K562 (cell line): ENCODE data around the gene DAPL1. TPM values are rescaled to one million over a fixed set of nuclear protein-coding genes. Genes with fewer than 3 reads are reported as not detected.

Experiments
- ATAC-seq: fragments of 200-7000 bp; cut with Tn5 transposase; 3 replicates; pipeline ENCODE4 v1.9.1; 2020; ENCODE audit warnings: moderate library complexity
- BruUV-seq: library from RNA; stranded (reverse); fragments of 400-500 nt; replicated peaks from 2 replicates; lab custom pipeline; 2021; lab: Mats Ljungman, UMichigan
- CTCF ChIA-PET: fragments of 300-600 bp; formaldehyde crosslinking; extraction: SDS; loops from one replicate; lab custom pipeline; 2021; ENCODE audit warnings: low intra/inter-chr PET ratio; lab: Yijun Ruan, JAX
- POLR2A ChIA-PET: fragments of 300-600, 350-650 bp; sonication (Branson Sonifier 250); formaldehyde crosslinking; extraction: SDS; loops from one replicate; lab custom pipeline; 2021; ENCODE audit warnings: antibody characterized with exemption, inconsistent platforms; lab: Yijun Ruan, JAX
- DNase-seq, 4 experiments: peaks; one replicate each; pipeline versions ENCODE4 v3.0.0 to v3.0.0-alpha.2; 2011 to 2018; ENCODE audit warnings: low spot score in 3 of 4, mixed read lengths in 3 of 4; ENCODE audit errors: extremely low read depth in 1 of 4
- FAIRE-seq: peaks from 2 replicates; lab custom pipeline; 2011; peaks lifted over from hg19 to GRCh38; lab: Jason Lieb, UNC
- H2AFZ ChIP-seq: 2 replicates; pipeline ENCODE4 v1.6.0; 2011; ENCODE audit warnings: low read depth, low read length, control low read depth, inconsistent platforms
- H3K27ac ChIP-seq: fragments of 200-600 bp; 3 replicates; pipeline ENCODE4 v1.8.0; 2011; ENCODE audit warnings: low read depth, mild to moderate bottlenecking, control low read depth, inconsistent platforms, low read length, moderate library complexity, mixed read lengths; ENCODE audit errors: extremely low read depth
- H3K27me3 ChIP-seq, 2 experiments: fragments of 300-600 bp in 1 of 2; 2 replicates in 1 of 2; 3 replicates in 1 of 2; pipeline versions ENCODE4 v1.6.0 to v1.8.0; 2011; ENCODE audit warnings: inconsistent platforms in 2 of 2, low read length in 2 of 2, mild to moderate bottlenecking in 1 of 2, mixed read lengths in 1 of 2, moderate library complexity in 1 of 2; ENCODE audit not compliant: control insufficient read depth in 2 of 2, insufficient read depth in 2 of 2
- H3K36me3 ChIP-seq: fragments of 300-600 bp; 3 replicates; pipeline ENCODE4 v1.8.0; 2011; ENCODE audit warnings: mild to moderate bottlenecking, low read length, inconsistent platforms; ENCODE audit not compliant: control insufficient read depth, insufficient read depth
- H3K4me1 ChIP-seq, 2 experiments: fragments of 200-600 bp in 1 of 2; replicated peaks in 1 of 2; 2 replicates in 1 of 2; 3 replicates in 1 of 2; pipeline versions ENCODE4 v1.5.1 to v1.8.0; 2011; ENCODE audit warnings: inconsistent platforms in 2 of 2, low read length in 2 of 2, mild to moderate bottlenecking in 1 of 2, mixed read lengths in 1 of 2, moderate library complexity in 1 of 2; ENCODE audit not compliant: control insufficient read depth in 2 of 2, insufficient read depth in 2 of 2
- H3K4me2 ChIP-seq: 2 replicates; pipeline ENCODE4 v1.6.1; 2011; ENCODE audit warnings: low read length, control low read depth, inconsistent platforms, mixed read lengths; ENCODE audit not compliant: insufficient read depth
- H3K4me3 ChIP-seq: fragments of 200-600 bp; sonication (generic), shearing (Covaris generic); 2 replicates; pipeline ENCODE4 v1.5.1; 2016; ENCODE audit warnings: control low read depth, inconsistent platforms
- H3K79me2 ChIP-seq: fragments of 200-600 bp; 3 replicates; pipeline ENCODE4 v1.8.0; 2011; ENCODE audit warnings: low read length, inconsistent platforms; ENCODE audit not compliant: control insufficient read depth, insufficient read depth
- H3K9ac ChIP-seq, 2 experiments: 2 replicates each; pipeline versions ENCODE4 v1.6.0 to v1.6.1; 2011; ENCODE audit warnings: low read depth in 2 of 2, low read length in 2 of 2, control low read depth in 1 of 2, inconsistent platforms in 1 of 2, mild to moderate bottlenecking in 1 of 2, mixed read lengths in 1 of 2; ENCODE audit not compliant: insufficient read depth in 1 of 2
- H3K9me1 ChIP-seq: one replicate; pipeline ENCODE4 v1.6.0; 2011; ENCODE audit warnings: inconsistent platforms, mild to moderate bottlenecking, low read length, moderate library complexity; ENCODE audit not compliant: control insufficient read depth, insufficient read depth
- H3K9me3 ChIP-seq: replicated peaks from 2 replicates; pipeline ENCODE4 v1.5.1; 2011; ENCODE audit warnings: low read depth, low read length, inconsistent platforms; ENCODE audit not compliant: control insufficient read depth, insufficient read depth
- H4K20me1 ChIP-seq: replicated peaks from 2 replicates; pipeline ENCODE4 v1.6.1; 2011; ENCODE audit warnings: low read length, inconsistent platforms, mixed read lengths; ENCODE audit not compliant: control insufficient read depth, insufficient read depth
- CCAR2 ChIP-seq: fragments of 200-400 bp; formaldehyde crosslinking; IDR thresholded peaks from 2 replicates; pipeline ENCODE4 v1.6.1; 2017; ENCODE audit warnings: mild to moderate bottlenecking, low read depth, low read length
- CTBP1 ChIP-seq: fragments of 450-650 bp; IDR thresholded peaks from 2 replicates; pipeline ENCODE4 v1.6.1; 2016; ENCODE audit warnings: borderline replicate concordance
- FOXJ2 ChIP-seq: fragments of 200-800 bp; sonication (Bioruptor generic); IDR thresholded peaks from 2 replicates; pipeline ENCODE4 v1.6.1; 2016; ENCODE audit warnings: missing genetic modification characterization, missing compliant biosample characterization
- GABPB2 ChIP-seq: fragments of 250-450 bp; sonication (Bioruptor Pico); conservative IDR thresholded peaks from 2 replicates; pipeline ENCODE4 v1.5.1; 2021; ENCODE audit warnings: mild to moderate bottlenecking
- GTF2E2 ChIP-seq: fragments of 200-800 bp; sonication (Bioruptor generic); IDR thresholded peaks from 2 replicates; pipeline ENCODE4 v1.6.1; 2016; ENCODE audit warnings: missing genetic modification characterization, missing compliant biosample characterization
- HEY1 ChIP-seq: fragments of 250-450 bp; sonication (Bioruptor Pico); IDR thresholded peaks from 2 replicates; pipeline ENCODE4 v1.5.0; 2020; ENCODE audit warnings: mild to moderate bottlenecking, moderate library complexity, borderline replicate concordance
- MAZ ChIP-seq, 2 experiments: fragments of 450-650 bp in 1 of 2; sonication (generic) in 1 of 2; formaldehyde crosslinking; IDR thresholded peaks in 1 of 2; conservative IDR thresholded peaks in 1 of 2; 2 replicates each; pipeline versions ENCODE4 v1.4.0 to v1.5.0; 2020; ENCODE audit warnings: mild to moderate bottlenecking in 1 of 2, missing genetic modification reagents in 1 of 2
- NCOR1 ChIP-seq: fragments of 450-650 bp; IDR thresholded peaks from 2 replicates; pipeline ENCODE4 v1.6.1; 2016; ENCODE audit warnings: mild to moderate bottlenecking, moderate library complexity
- NR4A1 ChIP-seq, 2 experiments: fragments of 250-450 bp in 1 of 2; fragments of 450-650 bp in 1 of 2; sonication (Bioruptor Pico) in 1 of 2; IDR thresholded peaks; 2 replicates each; pipeline versions ENCODE4 v1.4.0 to v1.6.1; 2016 to 2020; ENCODE audit warnings: mild to moderate bottlenecking in 2 of 2, missing compliant biosample characterization in 1 of 2, missing genetic modification characterization in 1 of 2, moderate library complexity in 1 of 2
- SIN3A ChIP-seq, 2 experiments: fragments of 150-350 bp in 1 of 2; IDR thresholded peaks; 2 replicates each; pipeline ENCODE4 v1.6.1; 2011 to 2016; ENCODE audit warnings: borderline replicate concordance in 2 of 2, low read depth in 2 of 2, low read length in 2 of 2, mild to moderate bottlenecking in 2 of 2, moderate library complexity in 2 of 2; ENCODE audit not compliant: control insufficient read depth in 1 of 2
- TAF9B ChIP-seq: fragments of 450-650 bp; IDR thresholded peaks from 2 replicates; pipeline ENCODE4 v1.6.1; 2018; ENCODE audit warnings: mild to moderate bottlenecking; ENCODE audit not compliant: partially characterized antibody
- TBP ChIP-seq: optimal IDR thresholded peaks from 2 replicates; pipeline ENCODE3; 2011; ENCODE audit warnings: low read depth, low read length, improper control_type of control experiment
- ZBED1 ChIP-seq: IDR thresholded peaks from 2 replicates; pipeline ENCODE4 v1.6.1; 2014
- ZNF121 ChIP-seq: sonication (generic); formaldehyde crosslinking; conservative IDR thresholded peaks from 2 replicates; pipeline ENCODE4 v1.8.0; 2022; ENCODE audit warnings: missing genetic modification reagents
- ZNF232 ChIP-seq: sonication (generic); formaldehyde crosslinking; IDR thresholded peaks from 2 replicates; pipeline ENCODE4 v1.8.0; 2022; ENCODE audit warnings: mild to moderate bottlenecking, missing genetic modification reagents
- ZNF76 ChIP-seq: fragments of 250-450 bp; sonication (Bioruptor Pico); IDR thresholded peaks from 2 replicates; pipeline ENCODE4 v1.4.0; 2020; ENCODE audit warnings: mild to moderate bottlenecking, moderate library complexity, borderline replicate concordance
- in situ Hi-C: fragments of 300-500 bp; cut with MboI; formaldehyde crosslinking; loops from 4 replicates; pipeline ENCODE4 v1.15.0; 2018; ENCODE audit warnings: inconsistent platforms, mixed read lengths
- intact Hi-C: fragments of 100-400 bp; cut with micrococcal nuclease; formaldehyde crosslinking; loops from 2 replicates; pipeline ENCODE4 v1.14.2; 2022
- polyA plus RNA-seq, 8 experiments: library from polyadenylated mRNA; depleted of rRNA in 4 of 8; stranded (reverse) in 5 of 8; unstranded in 3 of 8; fragments of >200 nt; fragmentation: Nextera tagmentation in 2 of 8; fragmentation: Illumina TruSeq in 1 of 8; extraction: Ambion mirVana in 2 of 8; extraction: Trizol in 1 of 8; gene quantifications; 2 replicates each; pipeline versions ENCODE4 v1.2.1 to v1.2.3, GENCODE V29; 2011 to 2014; ENCODE audit warnings: inconsistent platforms in 1 of 8, missing spikeins in 1 of 8
- total RNA-seq, 7 experiments: library from RNA; depleted of rRNA in 6 of 7; stranded (reverse); fragments of >200 nt in 6 of 7; fragmentation: Illumina TruSeq in 2 of 7; extraction: Trizol in 2 of 7; gene quantifications; 2 replicates each; pipeline versions ENCODE4 v1.2.1 to v1.2.3, GENCODE V29; 2011 to 2021; ENCODE audit warnings: low replicate concordance in 1 of 7
- TF ChIP-seq, protein P1 (sequence below): conservative IDR thresholded peaks from 2 replicates; pipeline ENCODE4 v1.6.1; 2011; ENCODE audit warnings: low read depth, mild to moderate bottlenecking, low read length; ENCODE audit not compliant: control insufficient read depth
- TF ChIP-seq, protein P2 (sequence below): fragments of 450-650 bp; IDR thresholded peaks from 2 replicates; pipeline ENCODE4 v1.6.1; 2016; ENCODE audit warnings: low read depth, mild to moderate bottlenecking, moderate library complexity
- TF ChIP-seq, protein P3 (sequence below): fragments of 250-450 bp; sonication (Bioruptor Pico); IDR thresholded peaks from 2 replicates; pipeline ENCODE4 v1.4.0; 2020; ENCODE audit warnings: mild to moderate bottlenecking
- TF ChIP-seq, protein P4 (sequence below): sonication (generic); formaldehyde crosslinking; IDR thresholded peaks from 2 replicates; pipeline ENCODE4 v1.8.0; 2022; ENCODE audit warnings: missing genetic modification reagents, mild to moderate bottlenecking, moderate library complexity, borderline replicate concordance

Gene DAPL1
- total and polyA plus RNA-seq, 9 of the 15 experiments (the other 6 are each of a cell fraction or from before 2014, with no cell fraction given), result not detected

DNA sequence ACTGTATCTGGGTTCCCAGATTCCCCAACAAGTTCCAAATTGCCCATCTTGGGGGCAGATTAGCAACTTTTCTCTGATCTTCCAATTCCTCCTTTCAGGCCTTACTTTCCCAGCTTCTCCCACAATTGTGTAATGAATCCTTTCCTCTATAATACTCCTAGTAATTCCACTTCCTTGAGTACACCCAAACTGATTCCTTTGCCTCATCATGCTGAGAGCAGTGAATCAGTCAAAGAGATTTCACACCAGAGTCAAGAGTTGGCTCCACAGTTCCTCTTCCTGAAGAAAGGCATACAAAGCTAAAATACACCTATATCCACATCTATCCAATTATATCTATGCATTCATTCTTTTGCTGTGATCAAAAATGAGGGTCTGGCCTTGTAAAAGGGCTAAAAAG lies 28.6 kb upstream of the DAPL1 start:
- BruUV-seq, result no TSS peak
- Histone ChIP-seq H3K9me3 (no peaks in the 10 kb centered on the region), H3K4me2 (no peak overlapping the region), H3K27ac (no peak overlapping the region), H3K79me2 (no peaks in the 10 kb centered on the region), H4K20me1 (no peaks in the 10 kb centered on the region), H3K4me3 (no peak overlapping the region), H3K9me1 (no peaks in the 10 kb centered on the region), H3K27me3 (peaks cover 0 to 6% of the 10 kb centered on the region in 2 experiments; a peak in 1 of 5 replicates), H3K9ac (no peak overlapping the region), H3K36me3 (no peaks in the 10 kb centered on the region), H2AFZ (no peak overlapping the region), H3K4me1 (no peaks in the 10 kb centered on the region)
- ATAC-seq (no peak), DNase-seq (no peak), FAIRE-seq (no peak)
- intact Hi-C loops, result no loop called here
- CTCF ChIA-PET, result no interaction called here
- in situ Hi-C loops, result no loop called here
- POLR2A ChIA-PET, result interaction anchor here (0.6 kb wide), 1 partner anchor 1059 kb away, joined by 3 read pairs; no protein-coding TSS in a partner anchor
- no peak for TF ChIP-seq CCAR2
- TF ChIP-seq ZNF232, result no peak
- TF ChIP-seq ZNF76 (CRISPR knock-in tag), result no peak
- TF ChIP-seq, protein P1, sequence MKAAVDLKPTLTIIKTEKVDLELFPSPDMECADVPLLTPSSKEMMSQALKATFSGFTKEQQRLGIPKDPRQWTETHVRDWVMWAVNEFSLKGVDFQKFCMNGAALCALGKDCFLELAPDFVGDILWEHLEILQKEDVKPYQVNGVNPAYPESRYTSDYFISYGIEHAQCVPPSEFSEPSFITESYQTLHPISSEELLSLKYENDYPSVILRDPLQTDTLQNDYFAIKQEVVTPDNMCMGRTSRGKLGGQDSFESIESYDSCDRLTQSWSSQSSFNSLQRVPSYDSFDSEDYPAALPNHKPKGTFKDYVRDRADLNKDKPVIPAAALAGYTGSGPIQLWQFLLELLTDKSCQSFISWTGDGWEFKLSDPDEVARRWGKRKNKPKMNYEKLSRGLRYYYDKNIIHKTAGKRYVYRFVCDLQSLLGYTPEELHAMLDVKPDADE, result no peak
- TF ChIP-seq, protein P2, sequence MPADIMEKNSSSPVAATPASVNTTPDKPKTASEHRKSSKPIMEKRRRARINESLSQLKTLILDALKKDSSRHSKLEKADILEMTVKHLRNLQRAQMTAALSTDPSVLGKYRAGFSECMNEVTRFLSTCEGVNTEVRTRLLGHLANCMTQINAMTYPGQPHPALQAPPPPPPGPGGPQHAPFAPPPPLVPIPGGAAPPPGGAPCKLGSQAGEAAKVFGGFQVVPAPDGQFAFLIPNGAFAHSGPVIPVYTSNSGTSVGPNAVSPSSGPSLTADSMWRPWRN, result no peak
- TF ChIP-seq CTBP1, result no peak
- TF ChIP-seq GTF2E2 (tag), result no peak
- TF ChIP-seq SIN3A (IDR thresholded peaks at IDR 0.05; ENCODE audit: borderline replicate concordance in 2 of 2, control insufficient read depth in 1 of 2, low read depth in 2 of 2, low read length in 2 of 2), result no peak
- TF ChIP-seq ZBED1, result no peak
- TF ChIP-seq TAF9B, result no peak
- no peak for TF ChIP-seq TBP
- no peak for TF ChIP-seq MAZ (CRISPR knock-in tag; conservative IDR thresholded peaks at IDR 0.05 in 1 of 2, IDR thresholded peaks at IDR 0.05 in 1 of 2)
- TF ChIP-seq ZNF121 (CRISPR knock-in tag), result no peak
- no peak for TF ChIP-seq NR4A1 (CRISPR knock-in tag; IDR thresholded peaks at IDR 0.05)
- TF ChIP-seq NR4A1 (tag; IDR thresholded peaks at IDR 0.05), result no peak
- TF ChIP-seq NCOR1, result no peak
- TF ChIP-seq, protein P3, sequence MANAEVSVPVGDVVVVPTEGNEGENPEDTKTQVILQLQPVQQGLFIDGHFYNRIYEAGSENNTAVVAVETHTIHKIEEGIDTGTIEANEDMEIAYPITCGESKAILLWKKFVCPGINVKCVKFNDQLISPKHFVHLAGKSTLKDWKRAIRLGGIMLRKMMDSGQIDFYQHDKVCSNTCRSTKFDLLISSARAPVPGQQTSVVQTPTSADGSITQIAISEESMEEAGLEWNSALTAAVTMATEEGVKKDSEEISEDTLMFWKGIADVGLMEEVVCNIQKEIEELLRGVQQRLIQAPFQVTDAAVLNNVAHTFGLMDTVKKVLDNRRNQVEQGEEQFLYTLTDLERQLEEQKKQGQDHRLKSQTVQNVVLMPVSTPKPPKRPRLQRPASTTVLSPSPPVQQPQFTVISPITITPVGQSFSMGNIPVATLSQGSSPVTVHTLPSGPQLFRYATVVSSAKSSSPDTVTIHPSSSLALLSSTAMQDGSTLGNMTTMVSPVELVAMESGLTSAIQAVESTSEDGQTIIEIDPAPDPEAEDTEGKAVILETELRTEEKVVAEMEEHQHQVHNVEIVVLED (CRISPR knock-in tag), result no peak
- no peak for TF ChIP-seq FOXJ2 (tag)
- TF ChIP-seq HEY1 (CRISPR knock-in tag), result no peak
- TF ChIP-seq, protein P4, sequence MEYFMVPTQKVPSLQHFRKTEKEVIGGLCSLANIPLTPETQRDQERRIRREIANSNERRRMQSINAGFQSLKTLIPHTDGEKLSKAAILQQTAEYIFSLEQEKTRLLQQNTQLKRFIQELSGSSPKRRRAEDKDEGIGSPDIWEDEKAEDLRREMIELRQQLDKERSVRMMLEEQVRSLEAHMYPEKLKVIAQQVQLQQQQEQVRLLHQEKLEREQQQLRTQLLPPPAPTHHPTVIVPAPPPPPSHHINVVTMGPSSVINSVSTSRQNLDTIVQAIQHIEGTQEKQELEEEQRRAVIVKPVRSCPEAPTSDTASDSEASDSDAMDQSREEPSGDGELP (CRISPR knock-in tag), result no peak
- TF ChIP-seq GABPB2 (CRISPR knock-in tag), result no peak
